ENCODE data around the gene GGTLC1. TPM values are rescaled to one million over a fixed set of nuclear protein-coding genes. Genes with fewer than 3 reads are reported as not detected.

GGTLC1 gene
- polyA plus RNA-seq, 2 of the 4 experiments (the other 2 are of a cell fraction), result not detected

DNA sequence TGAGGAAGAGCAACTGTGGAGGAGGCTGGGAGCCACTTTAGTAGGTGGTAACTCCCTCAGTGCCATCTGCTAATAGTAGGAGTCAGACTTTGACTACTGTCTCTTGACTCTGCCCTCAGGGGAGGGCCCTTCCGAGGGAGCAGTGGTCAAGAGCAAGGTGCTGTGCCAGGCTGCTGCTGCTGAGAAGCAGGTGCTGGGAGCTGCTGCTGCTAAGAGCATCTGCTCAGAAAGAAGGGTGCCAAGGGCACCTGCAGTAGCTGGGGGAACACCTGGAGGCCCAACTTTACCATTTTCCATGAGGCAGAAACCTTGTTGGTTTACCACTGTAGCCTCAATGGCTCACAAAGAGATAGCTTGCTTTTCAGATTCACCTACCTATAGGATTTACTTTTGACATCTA, 18.5 kb downstream of the GGTLC1 start:
- H3K27ac ChIP-seq, result no peak overlapping the region
- DNase-seq (ENCODE audit: low read depth in 1 of 2, low spot score in 1 of 2) (no peak), FAIRE-seq (no peak), ATAC-seq (no peak)
- no peaks in the 10 kb centered on the region for H3K9me3 ChIP-seq
- WGBS (ENCODE audit: missing lambda C conversion rate), result 15% methylated on average over 1 of the region's 1 CpG
- H3K4me1 ChIP-seq, result no peaks in the 10 kb centered on the region
- POLR2A ChIA-PET, result no interaction called here
- no peak overlapping the region for H3K4me3 ChIP-seq
- no peak overlapping the region for H3K4me2 ChIP-seq
- TF ChIP-seq MAFK (IDR thresholded peaks at IDR 0.05; ENCODE audit: partially characterized antibody) (no peak), ZC3H11A (IDR thresholded peaks at IDR 0.05) (no peak), GATA3 (IDR thresholded peaks at IDR 0.05; ENCODE audit: borderline replicate concordance) (no peak), HEYL (CRISPR knock-in tag; IDR thresholded peaks at IDR 0.05) (no peak), NFE2L2 (conservative IDR thresholded peaks at IDR 0.05; ENCODE audit: low read length) (no peak), ZFP36 (IDR thresholded peaks at IDR 0.05; ENCODE audit: borderline replicate concordance, partially characterized antibody) (no peak)
- TF ChIP-seq, protein P1, sequence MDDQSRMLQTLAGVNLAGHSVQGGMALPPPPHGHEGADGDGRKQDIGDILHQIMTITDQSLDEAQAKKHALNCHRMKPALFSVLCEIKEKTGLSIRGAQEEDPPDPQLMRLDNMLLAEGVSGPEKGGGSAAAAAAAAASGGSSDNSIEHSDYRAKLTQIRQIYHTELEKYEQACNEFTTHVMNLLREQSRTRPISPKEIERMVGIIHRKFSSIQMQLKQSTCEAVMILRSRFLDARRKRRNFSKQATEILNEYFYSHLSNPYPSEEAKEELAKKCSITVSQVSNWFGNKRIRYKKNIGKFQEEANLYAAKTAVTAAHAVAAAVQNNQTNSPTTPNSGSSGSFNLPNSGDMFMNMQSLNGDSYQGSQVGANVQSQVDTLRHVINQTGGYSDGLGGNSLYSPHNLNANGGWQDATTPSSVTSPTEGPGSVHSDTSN (IDR thresholded peaks at IDR 0.05), result no peak
- TF ChIP-seq, protein P2, sequence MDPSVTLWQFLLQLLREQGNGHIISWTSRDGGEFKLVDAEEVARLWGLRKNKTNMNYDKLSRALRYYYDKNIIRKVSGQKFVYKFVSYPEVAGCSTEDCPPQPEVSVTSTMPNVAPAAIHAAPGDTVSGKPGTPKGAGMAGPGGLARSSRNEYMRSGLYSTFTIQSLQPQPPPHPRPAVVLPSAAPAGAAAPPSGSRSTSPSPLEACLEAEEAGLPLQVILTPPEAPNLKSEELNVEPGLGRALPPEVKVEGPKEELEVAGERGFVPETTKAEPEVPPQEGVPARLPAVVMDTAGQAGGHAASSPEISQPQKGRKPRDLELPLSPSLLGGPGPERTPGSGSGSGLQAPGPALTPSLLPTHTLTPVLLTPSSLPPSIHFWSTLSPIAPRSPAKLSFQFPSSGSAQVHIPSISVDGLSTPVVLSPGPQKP (IDR thresholded peaks at IDR 0.05; ENCODE audit: low read depth, low read length), result no peak
- CTCF ChIA-PET, result interaction anchor here (1.0 to 2.3 kb wide), 2 partner anchors 27 to 33 kb away, joined by 4 to 7 read pairs; no protein-coding TSS in a partner anchor

DNA sequence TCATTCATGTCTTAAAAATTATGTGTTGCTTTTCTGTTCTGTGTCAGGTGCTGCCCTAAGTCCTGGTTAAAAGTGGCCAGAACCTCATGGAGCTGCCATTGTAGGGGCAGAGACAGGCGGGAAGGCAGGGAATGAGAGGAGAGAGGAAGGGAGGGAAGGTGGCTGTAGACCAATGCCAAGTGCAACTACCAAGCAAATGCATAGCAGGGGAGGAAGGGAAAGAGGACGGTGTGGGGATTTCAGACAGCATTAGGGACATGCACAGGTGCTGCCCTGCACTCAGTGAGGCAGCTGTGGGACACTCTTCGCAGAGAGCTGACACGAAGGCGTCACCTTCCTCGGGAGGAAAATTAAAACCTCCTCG, 21.0 kb downstream of the GGTLC1 start:
- FAIRE-seq, result no peak

DNA sequence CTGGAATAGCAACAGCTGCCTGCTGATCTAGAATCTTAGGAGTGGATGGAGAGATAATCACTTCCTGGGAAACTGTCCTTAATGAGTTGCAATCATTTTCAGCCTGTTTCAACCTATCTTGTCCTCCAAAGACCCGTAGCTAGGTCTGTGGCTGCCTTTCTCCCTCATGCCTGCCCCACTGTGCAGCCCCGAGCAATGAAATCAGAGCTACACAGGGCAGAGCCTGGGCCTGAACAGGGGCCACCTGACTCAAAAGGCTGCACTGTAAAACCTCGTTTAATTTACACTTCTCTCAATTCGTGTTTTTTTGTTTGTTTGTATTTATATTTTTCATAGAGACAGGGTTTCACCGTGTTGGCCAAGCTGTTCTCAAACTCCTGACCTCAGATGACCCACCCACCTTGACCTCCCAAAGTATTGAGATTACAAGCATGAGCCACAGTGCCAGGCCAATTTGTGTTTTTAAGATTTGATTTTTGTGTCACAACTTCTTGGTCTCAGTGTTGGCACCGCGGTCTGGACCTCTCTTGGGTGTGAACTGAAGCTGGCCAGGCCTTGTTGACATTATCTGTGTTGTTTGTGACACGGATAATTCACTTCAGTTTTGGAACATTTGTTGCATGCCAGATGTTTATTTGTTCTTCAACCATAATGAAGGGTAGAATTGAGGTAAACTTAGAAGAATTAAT, 21.5 kb downstream of the GGTLC1 start:
- no peak for DNase-seq (ENCODE audit: low read depth in 1 of 2, low spot score in 1 of 2)
- H3K27ac ChIP-seq, result no peak overlapping the region
- 35% methylated on average over 8 of the region's 8 CpGs for whole genome bisulfite sequencing (ENCODE audit: missing lambda C conversion rate)
- no peak for ATAC-seq
- no peak overlapping the region for H3K4me3 ChIP-seq
- no peak for FAIRE-seq
- no peak overlapping the region for H3K4me2 ChIP-seq
- H3K4me1 ChIP-seq, result no peaks in the 10 kb centered on the region
- POLR2A ChIA-PET, result no interaction called here
- TF ChIP-seq HEYL (CRISPR knock-in tag; IDR thresholded peaks at IDR 0.05), result no peak
- TF ChIP-seq, protein P3, sequence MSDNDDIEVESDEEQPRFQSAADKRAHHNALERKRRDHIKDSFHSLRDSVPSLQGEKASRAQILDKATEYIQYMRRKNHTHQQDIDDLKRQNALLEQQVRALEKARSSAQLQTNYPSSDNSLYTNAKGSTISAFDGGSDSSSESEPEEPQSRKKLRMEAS (IDR thresholded peaks at IDR 0.05), result no peak
- no peak for TF ChIP-seq ZC3H11A (IDR thresholded peaks at IDR 0.05)
- no peak for TF ChIP-seq PHF8 (IDR thresholded peaks at IDR 0.05; ENCODE audit: borderline replicate concordance, low read depth)
- TF ChIP-seq SMC3 (IDR thresholded peaks at IDR 0.05), result no peak
- TF ChIP-seq POLR2A (IDR thresholded peaks at IDR 0.05; ENCODE audit: low read length), result no peak
- TF ChIP-seq ESRRA (IDR thresholded peaks at IDR 0.05; ENCODE audit: borderline replicate concordance, low read length), result no peak
- no peak for TF ChIP-seq CHD2 (IDR thresholded peaks at IDR 0.05; ENCODE audit: low read length, partially characterized antibody)
- no peak for TF ChIP-seq TFCP2L1 (CRISPR knock-in tag; IDR thresholded peaks at IDR 0.05)
- TF ChIP-seq, protein P4, sequence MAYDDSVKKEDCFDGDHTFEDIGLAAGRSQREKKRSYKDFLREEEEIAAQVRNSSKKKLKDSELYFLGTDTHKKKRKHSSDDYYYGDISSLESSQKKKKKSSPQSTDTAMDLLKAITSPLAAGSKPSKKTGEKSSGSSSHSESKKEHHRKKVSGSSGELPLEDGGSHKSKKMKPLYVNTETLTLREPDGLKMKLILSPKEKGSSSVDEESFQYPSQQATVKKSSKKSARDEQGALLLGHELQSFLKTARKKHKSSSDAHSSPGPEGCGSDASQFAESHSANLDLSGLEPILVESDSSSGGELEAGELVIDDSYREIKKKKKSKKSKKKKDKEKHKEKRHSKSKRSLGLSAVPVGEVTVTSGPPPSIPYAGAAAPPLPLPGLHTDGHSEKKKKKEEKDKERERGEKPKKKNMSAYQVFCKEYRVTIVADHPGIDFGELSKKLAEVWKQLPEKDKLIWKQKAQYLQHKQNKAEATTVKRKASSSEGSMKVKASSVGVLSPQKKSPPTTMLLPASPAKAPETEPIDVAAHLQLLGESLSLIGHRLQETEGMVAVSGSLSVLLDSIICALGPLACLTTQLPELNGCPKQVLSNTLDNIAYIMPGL (CRISPR knock-in tag; IDR thresholded peaks at IDR 0.05; ENCODE audit: borderline replicate concordance), result no peak
- no peak for TF ChIP-seq RFX5 (IDR thresholded peaks at IDR 0.05)
- no peak for TF ChIP-seq RNF2 (IDR thresholded peaks at IDR 0.05; ENCODE audit: borderline replicate concordance, low read depth)
- TF ChIP-seq CBX8 (IDR thresholded peaks at IDR 0.05), result no peak
- TF ChIP-seq EP300 (IDR thresholded peaks at IDR 0.05), result no peak
- CTCF ChIA-PET, result interaction anchor here (0.5 to 3.0 kb wide), 3 partner anchors 30 to 174 kb away, joined by 3 to 15 read pairs (median 4); no protein-coding TSS in a partner anchor
- peaks cover 4% of the 10 kb centered on the region; the same call in 1 of the 3 replicates for H3K9me3 ChIP-seq

More for the DNA sequence above, 21.0 kb downstream of the GGTLC1 start:
- Histone ChIP-seq H3K9me3 (peaks cover 4% of the 10 kb centered on the region; the same call in 1 of the 3 replicates), H3K4me2 (no peak overlapping the region), H3K4me1 (no peaks in the 10 kb centered on the region), H3K27ac (no peak overlapping the region), H3K4me3 (no peak overlapping the region)
- WGBS (ENCODE audit: missing lambda C conversion rate), result 47% methylated on average over 7 of the region's 7 CpGs
- ChIA-PET CTCF (interaction anchor here (0.8 to 3.0 kb wide), 2 partner anchors 24 to 30 kb away, joined by 3 to 15 read pairs; no protein-coding TSS in a partner anchor), POLR2A (no interaction called here)
- no peak for DNase-seq (ENCODE audit: low read depth in 1 of 2, low spot score in 1 of 2)
- no peak for ATAC-seq
- TF ChIP-seq HDAC2 (IDR thresholded peaks at IDR 0.05), result no peak
- TF ChIP-seq POLR2A (IDR thresholded peaks at IDR 0.05; ENCODE audit: low read length), result no peak
- TF ChIP-seq, protein P5, sequence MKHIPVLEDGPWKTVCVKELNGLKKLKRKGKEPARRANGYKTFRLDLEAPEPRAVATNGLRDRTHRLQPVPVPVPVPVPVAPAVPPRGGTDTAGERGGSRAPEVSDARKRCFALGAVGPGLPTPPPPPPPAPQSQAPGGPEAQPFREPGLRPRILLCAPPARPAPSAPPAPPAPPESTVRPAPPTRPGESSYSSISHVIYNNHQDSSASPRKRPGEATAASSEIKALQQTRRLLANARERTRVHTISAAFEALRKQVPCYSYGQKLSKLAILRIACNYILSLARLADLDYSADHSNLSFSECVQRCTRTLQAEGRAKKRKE (CRISPR knock-in tag; IDR thresholded peaks at IDR 0.05; ENCODE audit: low read depth), result no peak
- no peak for TF ChIP-seq ZC3H11A (IDR thresholded peaks at IDR 0.05)
- no peak for TF ChIP-seq TFCP2L1 (CRISPR knock-in tag; IDR thresholded peaks at IDR 0.05)
- no peak for TF ChIP-seq HEYL (CRISPR knock-in tag; IDR thresholded peaks at IDR 0.05)
- TF ChIP-seq RAD21 (conservative IDR thresholded peaks at IDR 0.05 in 1 of 2, IDR thresholded peaks at IDR 0.05 in 1 of 2), result no peak
- TF ChIP-seq ZFP36 (IDR thresholded peaks at IDR 0.05; ENCODE audit: borderline replicate concordance, partially characterized antibody), result no peak
- no peak for TF ChIP-seq ESRRA (IDR thresholded peaks at IDR 0.05; ENCODE audit: borderline replicate concordance, low read length)

Data from A549 (cell line).